Measurements from ENCODE around the gene FTO.

DNA sequence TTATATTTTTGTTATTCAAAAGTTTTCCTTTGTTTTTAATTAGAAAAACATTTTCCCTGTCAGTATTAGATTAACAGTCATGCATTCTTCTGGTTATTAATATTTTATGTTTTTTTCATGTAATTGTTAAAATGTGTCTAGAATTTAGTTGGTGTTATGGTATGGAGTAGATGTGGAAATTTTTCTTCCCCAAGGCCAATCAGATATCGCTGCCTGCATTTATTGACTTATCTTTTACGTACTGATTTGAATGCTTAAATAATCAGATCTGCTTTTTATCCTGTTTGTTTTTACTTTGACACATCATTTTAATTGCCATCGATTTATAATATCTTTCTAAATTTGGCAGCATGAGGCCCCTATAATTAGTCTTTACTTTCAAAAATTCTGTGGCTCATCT lies 13.6 kb downstream of the FTO start:
- TF ChIP-seq, protein P1, sequence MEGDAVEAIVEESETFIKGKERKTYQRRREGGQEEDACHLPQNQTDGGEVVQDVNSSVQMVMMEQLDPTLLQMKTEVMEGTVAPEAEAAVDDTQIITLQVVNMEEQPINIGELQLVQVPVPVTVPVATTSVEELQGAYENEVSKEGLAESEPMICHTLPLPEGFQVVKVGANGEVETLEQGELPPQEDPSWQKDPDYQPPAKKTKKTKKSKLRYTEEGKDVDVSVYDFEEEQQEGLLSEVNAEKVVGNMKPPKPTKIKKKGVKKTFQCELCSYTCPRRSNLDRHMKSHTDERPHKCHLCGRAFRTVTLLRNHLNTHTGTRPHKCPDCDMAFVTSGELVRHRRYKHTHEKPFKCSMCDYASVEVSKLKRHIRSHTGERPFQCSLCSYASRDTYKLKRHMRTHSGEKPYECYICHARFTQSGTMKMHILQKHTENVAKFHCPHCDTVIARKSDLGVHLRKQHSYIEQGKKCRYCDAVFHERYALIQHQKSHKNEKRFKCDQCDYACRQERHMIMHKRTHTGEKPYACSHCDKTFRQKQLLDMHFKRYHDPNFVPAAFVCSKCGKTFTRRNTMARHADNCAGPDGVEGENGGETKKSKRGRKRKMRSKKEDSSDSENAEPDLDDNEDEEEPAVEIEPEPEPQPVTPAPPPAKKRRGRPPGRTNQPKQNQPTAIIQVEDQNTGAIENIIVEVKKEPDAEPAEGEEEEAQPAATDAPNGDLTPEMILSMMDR (IDR thresholded peaks at IDR 0.05), result no peak
- TF ChIP-seq POLR2A (IDR thresholded peaks at IDR 0.05), result no peak
- TF ChIP-seq POLR2AphosphoS5 (IDR thresholded peaks at IDR 0.05), result no peak

All from prostate gland (tissue), 2 donors.